ENCODE data around the gene PSRC1. TPM values are rescaled to one million over a fixed set of nuclear protein-coding genes. Genes with fewer than 3 reads are reported as not detected.

Gene PSRC1
- total RNA-seq, 3 donors from 2014 or later = 4.2 to 5.9 (median 4.3) TPM

DNA sequence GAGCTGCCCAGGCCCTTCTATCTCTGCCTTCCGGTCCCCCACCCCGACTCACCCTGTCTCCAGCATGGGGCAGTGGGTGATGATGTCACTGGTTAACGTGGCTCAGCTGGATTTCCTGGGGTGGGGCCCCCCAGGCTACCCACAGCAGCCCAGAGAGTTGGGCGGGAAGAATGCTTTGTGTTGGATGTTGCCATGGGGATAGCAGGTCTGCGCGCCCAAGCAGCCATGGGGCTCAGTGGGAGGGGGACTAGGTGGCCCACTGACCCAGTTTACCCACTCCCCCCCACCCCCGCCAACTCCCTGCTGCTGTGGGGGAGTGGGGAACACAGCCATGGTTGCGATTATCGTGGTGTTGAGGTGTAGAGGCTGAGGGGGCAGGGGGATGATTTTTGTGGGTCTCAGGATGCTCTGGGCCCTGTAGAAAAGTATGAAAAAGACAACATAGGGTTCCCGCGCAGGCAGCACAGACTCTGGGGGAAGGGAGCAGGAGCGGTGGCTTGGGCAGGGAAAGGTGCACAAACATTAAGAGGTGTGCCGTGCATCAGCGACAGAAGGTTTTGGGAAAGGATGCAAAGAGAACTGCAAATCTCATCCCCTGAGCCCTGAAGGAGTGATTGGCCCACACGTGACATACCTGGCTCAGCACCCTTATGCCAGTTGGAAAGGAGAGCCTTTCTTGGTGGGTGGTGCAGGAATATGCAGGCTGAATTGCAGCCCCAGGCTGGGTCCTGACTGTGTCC, 25.1 kb downstream of the PSRC1 start:
- H3K4me1 ChIP-seq = peaks cover 6 to 9% of the 10 kb centered on the region in 2 donors
- intact Hi-C loops (cut with DNase I; ENCODE audit: low total_unique reads) = no loop called here
- TF ChIP-seq POLR2A (IDR thresholded peaks at IDR 0.05) (no peak), POLR2AphosphoS5 (IDR thresholded peaks at IDR 0.05) (no peak)
- TF ChIP-seq, protein P1, sequence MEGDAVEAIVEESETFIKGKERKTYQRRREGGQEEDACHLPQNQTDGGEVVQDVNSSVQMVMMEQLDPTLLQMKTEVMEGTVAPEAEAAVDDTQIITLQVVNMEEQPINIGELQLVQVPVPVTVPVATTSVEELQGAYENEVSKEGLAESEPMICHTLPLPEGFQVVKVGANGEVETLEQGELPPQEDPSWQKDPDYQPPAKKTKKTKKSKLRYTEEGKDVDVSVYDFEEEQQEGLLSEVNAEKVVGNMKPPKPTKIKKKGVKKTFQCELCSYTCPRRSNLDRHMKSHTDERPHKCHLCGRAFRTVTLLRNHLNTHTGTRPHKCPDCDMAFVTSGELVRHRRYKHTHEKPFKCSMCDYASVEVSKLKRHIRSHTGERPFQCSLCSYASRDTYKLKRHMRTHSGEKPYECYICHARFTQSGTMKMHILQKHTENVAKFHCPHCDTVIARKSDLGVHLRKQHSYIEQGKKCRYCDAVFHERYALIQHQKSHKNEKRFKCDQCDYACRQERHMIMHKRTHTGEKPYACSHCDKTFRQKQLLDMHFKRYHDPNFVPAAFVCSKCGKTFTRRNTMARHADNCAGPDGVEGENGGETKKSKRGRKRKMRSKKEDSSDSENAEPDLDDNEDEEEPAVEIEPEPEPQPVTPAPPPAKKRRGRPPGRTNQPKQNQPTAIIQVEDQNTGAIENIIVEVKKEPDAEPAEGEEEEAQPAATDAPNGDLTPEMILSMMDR (IDR thresholded peaks at IDR 0.05) = no peak
- no peak overlapping the region for H3K4me3 ChIP-seq
- no peak for DNase-seq (ENCODE audit: low spot score in 2 of 2)
- H3K9me3 ChIP-seq = no peaks in the 10 kb centered on the region
- H3K27me3 ChIP-seq = no peaks in the 10 kb centered on the region
- peak overlapping the region; percentile 38 to 68 for H3K27ac ChIP-seq
- no peaks in the 10 kb centered on the region for H3K36me3 ChIP-seq

DNA sequence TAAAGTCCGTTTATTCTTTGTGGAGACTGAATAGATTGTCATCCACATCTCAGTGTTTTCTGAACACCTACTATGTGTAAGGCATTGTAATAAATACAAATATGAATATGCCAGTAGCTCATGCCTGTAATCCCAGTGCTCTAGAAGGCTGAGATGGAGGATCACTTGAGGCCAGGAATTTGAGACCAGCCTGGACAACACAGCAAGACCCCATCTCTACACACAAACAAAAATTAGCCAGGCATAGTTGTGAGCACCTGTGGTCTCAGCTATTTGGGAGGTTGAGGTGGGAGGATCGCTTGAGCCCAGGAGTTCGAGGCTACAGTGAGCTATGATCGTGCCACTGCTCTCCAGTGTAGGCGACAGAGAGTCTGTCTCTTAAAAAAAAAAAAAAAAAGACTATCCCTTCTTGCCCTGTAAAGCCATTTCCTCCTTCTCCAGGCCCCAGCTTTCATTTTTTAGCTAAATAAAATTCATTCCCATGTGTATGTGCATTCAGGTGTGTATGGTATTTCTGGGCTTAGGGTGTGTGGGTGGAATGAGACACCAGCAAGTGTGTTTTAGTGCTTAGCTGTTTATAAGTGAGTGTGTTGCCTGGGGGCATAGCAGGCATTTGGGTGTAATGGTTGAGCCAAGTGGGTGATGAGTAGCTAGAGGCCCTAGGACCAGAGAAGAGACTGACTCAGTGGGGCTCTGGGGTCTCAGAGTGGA, 25.8 kb downstream of the PSRC1 start:
- DNase-seq (ENCODE audit: low spot score in 2 of 2) = no peak
- H3K9me3 ChIP-seq = no peaks in the 10 kb centered on the region
- no peaks in the 10 kb centered on the region for H3K36me3 ChIP-seq
- peak overlapping the region; percentile 38 to 68 for H3K27ac ChIP-seq
- no peak overlapping the region for H3K4me3 ChIP-seq
- intact Hi-C loops (cut with DNase I; ENCODE audit: low total_unique reads) = no loop called here
- H3K27me3 ChIP-seq = no peaks in the 10 kb centered on the region
- H3K4me1 ChIP-seq = peaks cover 6 to 9% of the 10 kb centered on the region in 2 donors
- no peak for TF ChIP-seq POLR2AphosphoS5 (IDR thresholded peaks at IDR 0.05)
- TF ChIP-seq, protein P1 (IDR thresholded peaks at IDR 0.05) = no peak
- no peak for TF ChIP-seq POLR2A (IDR thresholded peaks at IDR 0.05)

DNA sequence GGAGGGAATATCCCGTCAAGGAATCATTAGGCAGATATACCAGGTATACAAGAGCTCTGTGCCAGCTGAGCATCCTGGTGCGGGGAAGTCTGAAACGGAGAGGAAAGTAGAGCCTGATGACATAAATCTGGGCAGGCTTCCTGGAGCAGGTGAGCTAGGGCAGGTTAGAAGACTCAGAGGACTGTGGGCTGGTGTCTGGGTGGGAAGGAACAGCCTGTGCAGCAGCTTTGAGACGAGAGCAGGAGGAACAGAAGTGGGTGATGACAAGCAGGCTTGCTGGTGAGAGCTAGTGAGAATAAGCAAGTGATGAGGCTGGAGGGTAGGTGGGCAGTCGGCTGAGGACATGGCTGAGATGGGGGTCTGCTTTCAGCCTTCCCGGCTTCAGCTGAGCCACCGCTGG, 26.9 kb downstream of the PSRC1 start:
- Histone ChIP-seq H3K36me3 (no peaks in the 10 kb centered on the region), H3K27me3 (no peaks in the 10 kb centered on the region), H3K4me3 (no peak overlapping the region), H3K9me3 (no peaks in the 10 kb centered on the region), H3K4me1 (peaks cover 6 to 9% of the 10 kb centered on the region in 2 donors), H3K27ac (peak overlapping the region; percentile 93 to 97)
- DNase-seq (ENCODE audit: low spot score in 2 of 2) = no peak
- intact Hi-C loops (cut with DNase I; ENCODE audit: low total_unique reads) = no loop called here
- TF ChIP-seq POLR2A (IDR thresholded peaks at IDR 0.05) (no peak), POLR2AphosphoS5 (IDR thresholded peaks at IDR 0.05) (no peak)
- TF ChIP-seq, protein P1 (IDR thresholded peaks at IDR 0.05) = no peak

DNA sequence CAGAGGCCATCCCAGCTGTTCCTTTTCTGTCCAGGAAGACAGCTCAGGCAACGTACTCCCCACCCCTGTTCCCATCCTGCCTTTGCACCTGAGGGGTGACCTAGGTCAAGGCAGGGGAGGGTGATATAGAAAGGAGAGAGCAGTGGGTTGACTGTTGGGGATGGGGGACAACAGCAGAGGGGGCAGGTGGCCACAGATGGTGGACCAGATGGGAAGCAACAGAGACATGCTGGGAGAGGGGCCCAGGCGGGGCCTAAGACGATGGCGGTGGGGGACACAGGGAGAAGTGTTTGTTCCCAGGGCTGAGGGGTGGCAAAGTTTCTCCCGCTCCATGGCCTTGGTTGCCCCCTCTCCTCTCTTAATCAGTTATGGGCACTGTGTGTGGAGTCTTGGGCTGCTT, 27.3 kb downstream of the PSRC1 start:
- Histone ChIP-seq H3K9me3 (no peaks in the 10 kb centered on the region), H3K4me1 (peaks cover 6 to 9% of the 10 kb centered on the region in 2 donors), H3K27me3 (no peaks in the 10 kb centered on the region), H3K4me3 (peak overlapping the region in 1 of 3 donors; percentile 59), H3K27ac (peak overlapping the region; percentile 93 to 97), H3K36me3 (no peaks in the 10 kb centered on the region)
- intact Hi-C loops (cut with DNase I; ENCODE audit: low total_unique reads) = no loop called here
- no peak for TF ChIP-seq POLR2A (IDR thresholded peaks at IDR 0.05)
- no peak for TF ChIP-seq POLR2AphosphoS5 (IDR thresholded peaks at IDR 0.05)
- TF ChIP-seq, protein P1 (IDR thresholded peaks at IDR 0.05) = no peak
- no peak for DNase-seq (ENCODE audit: low spot score in 2 of 2)

DNA sequence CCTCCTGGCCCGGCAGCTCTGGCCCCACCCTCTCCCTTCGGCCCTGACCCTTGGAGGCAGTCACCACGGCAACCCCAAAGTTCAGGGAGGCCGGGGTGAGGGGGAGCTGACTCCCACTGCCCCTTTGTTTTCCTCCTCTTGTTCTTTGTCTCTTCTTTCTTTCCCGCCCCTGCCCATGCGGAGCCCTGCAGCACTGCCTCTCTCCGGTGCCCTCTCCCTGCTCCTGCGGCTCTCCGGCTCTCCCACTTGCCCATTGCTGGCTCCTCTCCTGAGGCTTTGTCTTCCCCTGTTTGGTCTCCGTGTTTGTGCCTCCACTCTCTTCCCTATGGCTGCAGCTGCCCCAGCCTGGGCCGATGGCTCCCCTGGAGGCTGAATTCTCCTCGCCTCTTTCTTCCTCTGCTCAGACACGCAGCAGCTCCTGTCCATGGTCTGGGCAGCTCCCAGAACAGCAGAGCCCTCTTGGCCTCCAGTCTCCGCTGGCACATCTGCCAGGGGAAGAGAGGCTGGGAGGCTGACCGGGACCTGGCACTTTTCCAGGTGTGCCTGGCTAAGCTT, 27.8 kb downstream of the PSRC1 start:
- intact Hi-C loops (cut with DNase I; ENCODE audit: low total_unique reads) = no loop called here
- peak overlapping the region in 2 of 3 donors; percentile 22 to 59 for H3K4me3 ChIP-seq
- peak overlapping the region; percentile 93 to 97 for H3K27ac ChIP-seq
- H3K4me1 ChIP-seq = peaks cover 6 to 9% of the 10 kb centered on the region in 2 donors
- H3K9me3 ChIP-seq = no peaks in the 10 kb centered on the region
- no peaks in the 10 kb centered on the region for H3K27me3 ChIP-seq
- no peaks in the 10 kb centered on the region for H3K36me3 ChIP-seq
- TF ChIP-seq POLR2AphosphoS5 (IDR thresholded peaks at IDR 0.05) (no peak), POLR2A (IDR thresholded peaks at IDR 0.05) (no peak)
- TF ChIP-seq, protein P1 (IDR thresholded peaks at IDR 0.05) = no peak
- DNase-seq (ENCODE audit: low spot score in 2 of 2) = no peak
